GM04503 (cell line): ENCODE measurements around the gene BOLL.
"Not testable (repeated sequence)": the region's sequence is repeated elsewhere in the genome, so short reads cannot be mapped to it uniquely, and the experiment has no call there.

Source experiments
- DNase-seq: peaks from one replicate; pipeline ENCODE4 v3.0.0-alpha.2; 2012; ENCODE audit warnings: low read depth

The BOLL gene

GRCh38 chr2:197795277-197795676, 10.2 kb upstream of the BOLL start:
- DNase-seq, result no peak

- no peak for DNase-seq
These were observed 8.3 kb upstream of the BOLL start for GRCh38 chr2:197793456-197793855.

- DNase-seq, result no peak
These were observed 1.1 kb upstream of the BOLL start for GRCh38 chr2:197786010-197786877.

- no peak for DNase-seq
These were observed 3.0 kb downstream of the BOLL start for GRCh38 chr2:197782126-197782525.

- DNase-seq, result no peak
These were observed 5.9 kb downstream of the BOLL start for GRCh38 chr2:197779261-197779660.

GRCh38 chr2:197777823-197778407, 7.2 kb downstream of the BOLL start:
- DNase-seq, result peak; percentile 8

- DNase-seq, result no peak
These were observed 24.8 kb downstream of the BOLL start for GRCh38 chr2:197760293-197760657.

- DNase-seq, result no peak
These were observed 25.4 kb downstream of the BOLL start for GRCh38 chr2:197759625-197760292.

- no peak for DNase-seq
These were observed 26.1 kb downstream of the BOLL start for GRCh38 chr2:197759013-197759412.

- no peak for DNase-seq
These were observed 44.9 kb downstream of the BOLL start for GRCh38 chr2:197740200-197740599.

GRCh38 chr2:197728555-197729544, 56.3 kb downstream of the BOLL start:
- not testable (repeated sequence) for DNase-seq

- no peak for DNase-seq
These were observed 58.1 kb downstream of the BOLL start for GRCh38 chr2:197727011-197727410.

- DNase-seq, result no peak
These were observed 67.3 kb downstream of the BOLL start for GRCh38 chr2:197717863-197718262.

- no peak for DNase-seq
These were observed 71.8 kb downstream of the BOLL start for GRCh38 chr2:197713271-197713670.

GRCh38 chr2:197711578-197711977, 73.5 kb downstream of the BOLL start:
- no peak for DNase-seq

GRCh38 chr2:197710424-197711042, 74.6 kb downstream of the BOLL start:
- DNase-seq, result no peak

GRCh38 chr2:197709140-197709539, 76.0 kb downstream of the BOLL start:
- DNase-seq, result not testable (repeated sequence)

GRCh38 chr2:197708331-197708730, 76.8 kb downstream of the BOLL start:
- DNase-seq, result peak; percentile 37

GRCh38 chr2:197707316-197708213, 77.6 kb downstream of the BOLL start:
- no peak for DNase-seq

GRCh38 chr2:197706839-197707207, 78.3 kb downstream of the BOLL start:
- no peak for DNase-seq
